ENCODE results near the gene ANKMY1.

GRCh38 chr2:240441993-240442411 is 115.8 kb downstream of the ANKMY1 start:
- TF ChIP-seq CTCF (conservative IDR thresholded peaks at IDR 0.05; ENCODE audit: low read length) (no peak), EZH2phosphoT487 (IDR thresholded peaks at IDR 0.05; ENCODE audit: borderline replicate concordance) (no peak)
